Peyer's patch (tissue), 4 donors: ENCODE results near the gene ROBO1.

Experiments
- CTCF ChIP-seq, 6 experiments: fragments of 450-650 bp in 4 of 6; fragments of 200-600 bp in 2 of 6; sonication (generic) in 1 of 6; IDR thresholded peaks; one replicate each; pipeline ENCODE4 v1.5.1; 2017 to 2019; ENCODE audit warnings: antibody characterized with exemption in 6 of 6, mild to moderate bottlenecking in 3 of 6, moderate library complexity in 1 of 6
- POLR2A ChIP-seq, 2 donors: fragments of 450-650 bp; IDR thresholded peaks; one replicate each; pipeline ENCODE4 v1.5.1; 2017; ENCODE audit warnings: antibody characterized with exemption in 2 of 2, mild to moderate bottlenecking in 2 of 2, moderate library complexity in 2 of 2

GRCh38 chr3:79310016-79310415, 457.8 kb downstream of the ROBO1 start:
- TF ChIP-seq CTCF (IDR thresholded peaks at IDR 0.05) (no peak), POLR2A (IDR thresholded peaks at IDR 0.05) (no peak)
